BLaER1 treated with 17β-estradiol and CSF1 and Interleukin-3, amounts not matched to agents 10 nM and 100 nM (cell line): ENCODE data around the gene OR1J1.

Experiments used
- H3K27ac ChIP-seq, 11 experiments: shearing (Covaris generic); formaldehyde crosslinking; 2 replicates each; pipeline ENCODE4 v1.8.1; 2022
- H3K27me3 ChIP-seq, 11 experiments: shearing (Covaris generic); formaldehyde crosslinking; 2 replicates each; pipeline ENCODE4 v1.8.1; 2022
- H3K36me3 ChIP-seq, 11 experiments: shearing (Covaris generic); formaldehyde crosslinking; 2 replicates each; pipeline ENCODE4 v1.8.1; 2022
- H3K4me1 ChIP-seq, 10 experiments: shearing (Covaris generic); formaldehyde crosslinking; 2 replicates each; pipeline ENCODE4 v1.8.1; 2022
- H3K4me2 ChIP-seq, 11 experiments: shearing (Covaris generic); formaldehyde crosslinking; 2 replicates each; pipeline ENCODE4 v1.8.1; 2022
- H3K4me3 ChIP-seq, 10 experiments: shearing (Covaris generic); formaldehyde crosslinking; 2 replicates each; pipeline ENCODE4 v1.8.1; 2022
- H3K9ac ChIP-seq, 11 experiments: shearing (Covaris generic); formaldehyde crosslinking; 2 replicates each; pipeline ENCODE4 v1.8.1; 2022
- H3K9me3 ChIP-seq, 11 experiments: shearing (Covaris generic); formaldehyde crosslinking; replicated peaks in 1 of 11; 2 replicates each; pipeline ENCODE4 v1.8.1; 2022
- H4K20me1 ChIP-seq, 11 experiments: shearing (Covaris generic); formaldehyde crosslinking; 2 replicates each; pipeline ENCODE4 v1.8.1; 2022
- Cebpa-rat ChIP-seq, 11 experiments: shearing (Covaris generic); IDR thresholded peaks; 2 replicates each; pipeline ENCODE4 v1.8.1; 2022

OR1J1 gene

DNA sequence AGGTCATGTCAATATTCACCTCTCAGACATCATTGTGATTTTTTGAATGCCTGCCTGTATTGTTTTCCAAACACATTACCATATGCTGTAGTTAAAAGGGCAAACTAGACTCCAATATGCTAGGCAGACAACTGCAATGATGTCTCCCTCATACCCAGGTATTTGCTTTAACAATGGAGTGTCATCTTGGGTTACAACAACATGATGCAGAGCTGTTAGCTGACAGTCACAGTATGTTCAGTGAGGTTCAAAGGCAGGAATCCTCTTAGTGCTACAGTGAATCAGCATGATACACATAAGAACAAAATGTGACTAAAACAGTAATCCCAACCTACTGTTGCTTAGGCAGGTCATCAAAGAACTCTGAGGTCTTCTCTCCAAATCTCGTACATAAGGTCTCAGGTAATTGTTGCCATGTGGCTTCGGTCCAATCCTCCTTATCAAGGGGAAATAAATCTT is 24.0 kb downstream of the OR1J1 start:
- Histone ChIP-seq H3K27ac (no peak overlapping the region), H4K20me1 (no peaks in the 10 kb centered on the region), H3K9me3 (no peaks in the 10 kb centered on the region), H3K36me3 (no peaks in the 10 kb centered on the region), H3K4me3 (no peak overlapping the region), H3K4me1 (no peaks in the 10 kb centered on the region), H3K4me2 (no peak overlapping the region), H3K27me3 (no peaks in the 10 kb centered on the region), H3K9ac (no peak overlapping the region)
- no peak for TF ChIP-seq Cebpa-rat (IDR thresholded peaks at IDR 0.05)

DNA sequence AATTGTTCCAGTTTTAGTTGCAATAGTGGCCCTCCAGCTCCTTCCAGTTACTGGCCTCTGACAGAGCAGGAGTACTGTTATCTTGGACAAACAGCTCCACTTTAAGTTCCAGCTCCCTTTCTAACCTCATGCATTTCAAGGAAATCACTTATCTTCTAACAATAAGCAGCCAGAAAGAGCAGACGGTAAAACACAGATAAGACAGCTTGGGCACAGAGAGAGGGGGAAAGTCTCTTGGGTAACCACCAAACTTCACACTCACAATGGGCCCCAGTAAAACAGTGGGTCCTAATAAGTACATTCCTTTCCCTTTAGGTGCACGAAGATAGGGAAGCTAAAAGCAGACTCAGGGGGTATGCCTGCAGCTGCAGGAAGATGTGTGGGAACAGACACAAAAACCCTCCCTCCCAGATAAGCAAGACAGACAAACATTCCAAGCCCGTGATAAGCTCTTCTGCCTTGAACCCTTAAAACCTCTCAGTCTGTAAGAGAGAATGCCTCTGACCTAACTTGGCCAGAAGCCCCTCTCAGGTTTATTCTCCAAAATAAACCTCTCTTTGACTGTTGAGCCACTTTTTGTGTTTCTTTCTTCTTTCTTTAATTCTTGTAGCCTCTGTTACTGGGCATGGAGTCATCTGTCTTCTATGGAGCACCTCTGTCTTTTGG is 30.8 kb downstream of the OR1J1 start:
- no peaks in the 10 kb centered on the region for H3K36me3 ChIP-seq
- no peak overlapping the region for H3K9ac ChIP-seq
- no peak overlapping the region for H3K4me2 ChIP-seq
- H3K27me3 ChIP-seq, result no peaks in the 10 kb centered on the region
- H3K27ac ChIP-seq, result no peak overlapping the region
- H3K9me3 ChIP-seq, result peaks cover 8 to 25% (median 18%) of the 10 kb centered on the region in 11 experiments; a peak in 21 of 22 replicates
- no peaks in the 10 kb centered on the region for H4K20me1 ChIP-seq
- no peaks in the 10 kb centered on the region for H3K4me1 ChIP-seq
- no peak for TF ChIP-seq Cebpa-rat (IDR thresholded peaks at IDR 0.05)
- no peak overlapping the region for H3K4me3 ChIP-seq

DNA sequence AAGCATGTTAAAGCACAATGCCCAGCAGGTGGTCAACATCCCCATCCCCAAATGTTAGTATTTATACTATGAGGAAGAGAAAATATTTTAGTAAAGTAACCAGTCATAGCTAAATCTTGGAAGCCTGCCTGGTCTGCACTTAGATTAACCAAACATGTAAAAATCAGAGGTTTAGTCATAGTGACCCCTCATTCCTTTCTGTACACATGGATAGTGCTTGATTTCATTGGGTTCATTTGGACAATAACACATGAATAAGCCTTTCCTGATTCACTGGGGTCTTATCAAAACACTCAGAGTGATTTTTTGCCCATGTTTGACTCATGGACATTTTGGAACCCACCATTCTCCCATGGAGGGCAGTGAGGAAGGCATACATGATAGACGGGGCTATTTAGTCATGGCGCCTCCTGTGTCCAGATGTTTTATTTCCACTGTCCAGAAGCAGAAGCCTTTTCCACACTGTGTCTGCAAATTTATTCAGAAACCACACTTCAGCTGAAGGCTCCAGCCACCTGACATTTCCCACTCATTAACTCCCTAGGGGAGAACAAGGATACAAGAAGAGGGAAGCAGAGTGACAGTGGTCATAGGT is 32.5 kb downstream of the OR1J1 start:
- TF ChIP-seq Cebpa-rat (IDR thresholded peaks at IDR 0.05), result no peak
- Histone ChIP-seq H3K4me1 (no peaks in the 10 kb centered on the region), H3K4me2 (no peak overlapping the region), H3K27ac (no peak overlapping the region), H3K4me3 (no peak overlapping the region), H3K36me3 (no peaks in the 10 kb centered on the region), H3K9me3 (peaks cover 8 to 33% (median 19%) of the 10 kb centered on the region in 11 experiments), H3K9ac (no peak overlapping the region), H4K20me1 (no peaks in the 10 kb centered on the region), H3K27me3 (no peaks in the 10 kb centered on the region)

GRCh38 chr9:122444041-122444733 is 33.5 kb downstream of the OR1J1 start:
- H4K20me1 ChIP-seq, result no peaks in the 10 kb centered on the region; a peak in 1 of 22 replicates
- H3K27me3 ChIP-seq, result no peaks in the 10 kb centered on the region
- H3K4me3 ChIP-seq, result no peak overlapping the region
- TF ChIP-seq Cebpa-rat (IDR thresholded peaks at IDR 0.05), result no peak
- H3K9me3 ChIP-seq, result peaks cover 8 to 41% (median 19%) of the 10 kb centered on the region in 11 experiments
- H3K9ac ChIP-seq, result no peak overlapping the region
- no peaks in the 10 kb centered on the region for H3K4me1 ChIP-seq
- H3K36me3 ChIP-seq, result no peaks in the 10 kb centered on the region
- no peak overlapping the region for H3K4me2 ChIP-seq
- no peak overlapping the region for H3K27ac ChIP-seq

- H3K27me3 ChIP-seq, result no peaks in the 10 kb centered on the region
- H3K4me3 ChIP-seq, result no peak overlapping the region
- no peaks in the 10 kb centered on the region for H3K4me1 ChIP-seq
- TF ChIP-seq Cebpa-rat (IDR thresholded peaks at IDR 0.05), result no peak
- no peak overlapping the region for H3K9ac ChIP-seq
- H3K9me3 ChIP-seq, result peaks cover 8 to 39% (median 14%) of the 10 kb centered on the region in 11 experiments
- no peaks in the 10 kb centered on the region; a peak in 1 of 22 replicates for H4K20me1 ChIP-seq
- H3K36me3 ChIP-seq, result no peaks in the 10 kb centered on the region
- no peak overlapping the region for H3K27ac ChIP-seq
- H3K4me2 ChIP-seq, result no peak overlapping the region
These were observed 35.2 kb downstream of the OR1J1 start for GRCh38 chr9:122442568-122442967.
